ENCODE results near the gene CRHR2.

Gene CRHR2

GRCh38 chr7:30652698-30653641 lies 29.3 kb downstream of the CRHR2 start:
- no peak for DNase-seq (ENCODE audit: low read depth)
- TF ChIP-seq CTCF (IDR thresholded peaks at IDR 0.05; ENCODE audit: insufficient read depth, low read depth, low read length, missing control alignments), result no peak
- no peak overlapping the region for H3K4me3 ChIP-seq (ENCODE audit: low read length)

- TF ChIP-seq CTCF (IDR thresholded peaks at IDR 0.05; ENCODE audit: insufficient read depth, low read depth, low read length, missing control alignments), result no peak
- no peak for DNase-seq (ENCODE audit: low read depth)
- H3K4me3 ChIP-seq (ENCODE audit: low read length), result no peak overlapping the region
Measured at GRCh38 chr7:30652132-30652531, 30.1 kb downstream of the CRHR2 start.

GRCh38 chr7:30650421-30650808 lies 31.8 kb downstream of the CRHR2 start:
- TF ChIP-seq CTCF (IDR thresholded peaks at IDR 0.05; ENCODE audit: insufficient read depth, low read depth, low read length, missing control alignments), result no peak
- DNase-seq (ENCODE audit: low read depth), result no peak
- no peak overlapping the region for H3K4me3 ChIP-seq (ENCODE audit: low read length)

- no peak for TF ChIP-seq CTCF (IDR thresholded peaks at IDR 0.05; ENCODE audit: insufficient read depth, low read depth, low read length, missing control alignments)
Measured at GRCh38 chr7:30649717-30650420, 32.4 kb downstream of the CRHR2 start.

GRCh38 chr7:30648744-30649540 lies 33.3 kb downstream of the CRHR2 start:
- no peak for DNase-seq (ENCODE audit: low read depth)
- H3K4me3 ChIP-seq (ENCODE audit: low read length), result no peak overlapping the region
- no peak for TF ChIP-seq CTCF (IDR thresholded peaks at IDR 0.05; ENCODE audit: insufficient read depth, low read depth, low read length, missing control alignments)

More at GRCh38 chr7:30649717-30650420, 32.4 kb downstream of the CRHR2 start:
- no peak overlapping the region for H3K4me3 ChIP-seq (ENCODE audit: low read length)
- DNase-seq (ENCODE audit: low read depth), result no peak

- no peak overlapping the region for H3K4me3 ChIP-seq (ENCODE audit: low read length)
- TF ChIP-seq CTCF (IDR thresholded peaks at IDR 0.05; ENCODE audit: insufficient read depth, low read depth, low read length, missing control alignments), result no peak
- DNase-seq (ENCODE audit: low read depth), result no peak
Measured at GRCh38 chr7:30647589-30648364, 34.5 kb downstream of the CRHR2 start.

Measured in epithelial cell of esophagus (primary cell).